Left lobe of liver (tissue), 2 donors: ENCODE measurements around the gene ATP1A4. TPM values are rescaled to one million over a fixed set of nuclear protein-coding genes. Genes with fewer than 3 reads are reported as not detected.
"Not testable (repeated sequence)": the region's sequence is repeated elsewhere in the genome, so short reads cannot be mapped to it uniquely, and the experiment has no call there.

Source experiments
- ATAC-seq: fragments of 200-7000 bp; cut with Tn5 transposase; one replicate; pipeline ENCODE4 v1.9.1; 2020; ENCODE audit warnings: mild to moderate bottlenecking, moderate library complexity
- DNase-seq: peaks from one replicate; pipeline ENCODE4 v3.0.0-alpha.2; 2020; ENCODE audit warnings: low spot score
- total RNA-seq: library from RNA; stranded (reverse); gene quantifications from one replicate; pipeline ENCODE4 v1.2.1, GENCODE V29; 2021
- donor health status: DM: no; HTN: no; CAD: no; lungs with moderate emphysema.
- donor health status: DM: no; HTN: yes; CAD: no.

The ATP1A4 gene
- total RNA-seq, 1 donor from 2014 or later: not detected

DNA sequence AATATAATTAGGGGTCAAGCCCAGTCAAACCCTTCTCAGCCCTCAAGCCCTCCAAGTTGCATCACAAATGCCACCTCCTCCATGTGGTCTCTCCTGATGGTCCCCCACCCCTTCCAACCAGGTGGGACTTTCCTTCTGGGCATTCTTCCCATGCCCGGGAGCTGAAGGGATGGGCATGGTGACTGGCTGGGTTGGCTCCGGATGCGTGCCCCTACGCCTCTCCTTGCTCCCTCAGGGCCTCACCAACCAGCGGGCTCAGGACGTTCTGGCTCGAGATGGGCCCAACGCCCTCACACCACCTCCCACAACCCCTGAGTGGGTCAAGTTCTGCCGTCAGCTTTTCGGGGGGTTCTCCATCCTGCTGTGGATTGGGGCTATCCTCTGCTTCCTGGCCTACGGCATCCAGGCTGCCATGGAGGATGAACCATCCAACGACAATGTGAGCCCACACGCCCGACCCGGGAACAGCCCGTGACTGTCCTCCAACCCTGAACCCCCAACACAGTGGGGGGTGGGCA lies 28.4 kb upstream of the ATP1A4 start:
- DNase-seq: no peak
- no peak for ATAC-seq

DNA sequence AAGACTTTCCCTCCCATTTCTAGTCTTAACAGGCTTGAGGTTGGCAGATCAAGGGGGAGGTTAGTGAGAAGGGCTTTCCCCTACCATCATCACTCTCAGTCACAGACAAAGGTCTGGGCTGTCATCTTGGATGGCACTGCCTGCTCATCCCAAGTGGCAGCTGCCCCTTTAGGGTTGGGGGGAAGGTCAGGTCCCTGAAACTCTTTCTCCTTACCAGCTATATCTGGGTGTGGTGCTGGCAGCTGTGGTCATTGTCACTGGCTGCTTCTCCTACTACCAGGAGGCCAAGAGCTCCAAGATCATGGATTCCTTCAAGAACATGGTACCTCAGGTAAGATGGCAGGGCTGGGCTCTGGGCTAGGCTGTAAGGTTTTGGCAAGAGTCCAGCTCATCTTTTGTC lies 27.7 kb upstream of the ATP1A4 start:
- ATAC-seq: no peak
- DNase-seq: no peak

DNA sequence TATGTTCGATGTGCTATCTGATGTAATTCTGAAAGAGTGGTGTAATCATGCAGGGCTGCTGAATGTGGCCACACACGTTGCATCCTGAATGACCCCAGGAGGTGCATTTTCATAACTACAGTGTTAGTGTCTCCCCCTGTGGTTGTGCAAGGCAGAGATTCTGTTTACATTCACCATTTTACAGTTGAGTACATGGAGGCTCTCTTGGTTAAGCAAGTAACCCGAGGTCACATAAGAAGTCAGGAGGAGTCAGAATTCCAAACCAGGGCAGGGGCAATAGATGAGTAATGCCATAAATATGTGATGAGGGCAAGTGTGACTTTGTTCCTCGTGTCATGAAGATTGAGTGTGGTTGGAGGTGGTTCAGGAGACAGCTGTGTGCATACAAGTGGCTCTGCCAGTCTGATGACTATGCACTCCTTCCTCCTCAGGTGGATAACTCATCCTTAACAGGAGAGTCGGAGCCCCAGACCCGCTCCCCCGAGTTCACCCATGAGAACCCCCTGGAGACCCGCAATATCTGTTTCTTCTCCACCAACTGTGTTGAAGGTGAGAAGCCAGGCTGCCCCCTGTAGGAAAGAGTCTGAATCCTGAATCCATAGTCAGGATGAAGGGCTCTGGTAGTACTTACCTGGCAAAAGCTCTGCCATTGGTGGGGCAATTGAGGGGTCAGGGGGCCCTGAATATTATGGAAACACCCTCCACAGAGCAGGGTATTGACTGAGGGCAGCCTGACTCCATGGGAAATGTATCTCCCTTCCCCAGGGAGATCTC lies 26.5 kb upstream of the ATP1A4 start:
- DNase-seq: no peak
- ATAC-seq: no peak

DNA sequence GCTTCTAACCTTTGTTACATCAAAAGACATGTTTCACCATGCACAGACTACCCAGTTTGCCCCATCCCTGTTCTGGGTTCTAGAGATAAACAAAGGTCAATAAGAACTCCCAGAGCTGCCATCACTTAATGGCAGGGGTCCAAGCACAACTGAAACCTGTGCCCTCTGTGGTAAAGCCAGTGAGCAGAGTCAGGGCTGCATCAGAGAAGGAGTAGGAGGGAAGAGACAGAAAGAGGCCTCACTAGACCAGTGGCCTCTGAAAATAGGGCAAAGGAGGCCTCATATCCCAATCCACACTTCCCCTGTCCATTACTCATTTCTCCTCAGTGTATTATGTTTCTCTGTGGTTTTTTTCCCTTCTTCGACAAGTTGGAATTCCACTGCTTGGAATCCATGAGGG lies 25.7 kb upstream of the ATP1A4 start:
- DNase-seq (no peak), ATAC-seq (no peak)

- not testable (repeated sequence) for ATAC-seq, DNase-seq
These were observed 25.1 kb upstream of the ATP1A4 start for GRCh38 chr1:160126342-160126741.

- DNase-seq (no peak), ATAC-seq (no peak)
These were observed 24.0 kb upstream of the ATP1A4 start for GRCh38 chr1:160127381-160127780.

DNA sequence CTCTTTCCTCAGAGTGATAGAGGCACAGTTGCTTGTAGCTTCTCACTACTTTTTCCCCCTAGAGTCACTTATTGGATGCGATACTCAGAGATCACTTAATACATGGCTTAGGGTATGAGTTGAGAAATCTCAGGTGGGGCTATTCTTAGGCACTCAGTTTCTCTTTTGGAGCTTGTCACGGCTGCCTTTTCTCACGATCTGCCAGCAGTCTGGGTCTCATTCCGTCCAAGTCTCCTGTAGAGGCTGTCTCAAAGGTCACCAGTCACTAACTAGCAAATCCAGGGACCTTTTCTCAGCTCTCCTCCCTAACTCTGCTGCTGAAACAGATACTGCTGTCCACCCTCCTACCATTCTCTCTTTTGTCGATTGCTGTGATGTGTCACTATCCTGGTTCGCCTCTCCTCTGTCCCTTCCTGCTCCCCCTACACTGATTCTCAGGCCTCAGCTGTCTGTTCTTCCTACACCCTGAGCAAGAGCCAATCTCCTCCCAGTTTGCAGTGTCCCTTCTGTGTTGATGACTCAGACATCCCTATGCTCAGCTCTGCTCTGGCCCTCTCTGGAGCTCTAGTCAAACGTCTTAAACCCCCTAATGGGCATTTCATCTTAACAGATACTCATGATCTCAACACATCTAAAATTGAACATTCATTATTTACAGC lies 23.4 kb upstream of the ATP1A4 start:
- ATAC-seq (no peak), DNase-seq (no peak)

- DNase-seq: no peak
- no peak for ATAC-seq
These were observed 22.8 kb upstream of the ATP1A4 start for GRCh38 chr1:160128636-160129035.

GRCh38 chr1:160129046-160129445 lies 22.4 kb upstream of the ATP1A4 start:
- DNase-seq: no peak
- ATAC-seq: no peak

- ATAC-seq: no peak
These were observed 21.8 kb upstream of the ATP1A4 start for GRCh38 chr1:160129558-160129957.

GRCh38 chr1:160129966-160130365 lies 21.4 kb upstream of the ATP1A4 start:
- no peak for ATAC-seq
- DNase-seq: no peak

More at GRCh38 chr1:160129558-160129957, 21.8 kb upstream of the ATP1A4 start:
- no peak for DNase-seq

- no peak for ATAC-seq
- no peak for DNase-seq
These were observed 20.9 kb upstream of the ATP1A4 start for GRCh38 chr1:160130486-160130885.

GRCh38 chr1:160130939-160131338 lies 20.5 kb upstream of the ATP1A4 start:
- DNase-seq (no peak), ATAC-seq (no peak)

DNA sequence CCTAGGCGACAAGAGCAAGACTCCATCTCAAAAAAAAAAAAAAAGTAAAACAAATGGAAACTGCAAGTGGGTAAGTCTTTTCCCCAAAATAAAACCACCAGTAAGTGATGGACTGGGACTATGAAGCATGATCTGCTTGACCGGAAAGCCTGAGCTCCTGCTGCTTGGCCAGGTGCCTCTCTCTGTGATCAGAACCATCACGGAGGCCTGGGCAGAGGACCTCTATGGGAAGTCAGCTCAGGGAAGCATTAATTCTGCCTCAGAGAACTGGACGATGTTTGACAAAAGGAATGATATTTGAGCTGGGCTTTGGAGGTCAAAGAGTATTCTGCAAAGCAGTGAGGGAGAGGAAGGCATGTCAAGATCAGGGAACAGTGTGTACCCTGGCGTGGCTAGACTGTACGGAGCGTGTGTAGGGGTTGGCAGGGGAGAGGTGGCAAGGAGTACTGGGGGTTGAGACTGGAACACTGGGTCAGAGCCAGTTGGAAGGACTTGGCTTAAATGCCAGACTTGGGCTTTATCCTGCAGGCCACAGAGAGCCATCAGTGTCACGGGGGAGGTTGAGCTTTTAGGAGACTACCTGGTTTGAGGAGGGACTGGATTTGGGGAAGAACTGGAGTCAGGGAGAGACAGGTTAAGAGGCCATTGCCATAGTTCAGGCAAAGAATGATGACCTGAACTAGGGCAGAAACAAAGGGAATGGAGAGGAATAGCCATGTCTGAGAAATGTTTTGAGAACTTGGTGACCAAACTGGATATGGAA lies 19.4 kb upstream of the ATP1A4 start:
- no peak for DNase-seq

DNA sequence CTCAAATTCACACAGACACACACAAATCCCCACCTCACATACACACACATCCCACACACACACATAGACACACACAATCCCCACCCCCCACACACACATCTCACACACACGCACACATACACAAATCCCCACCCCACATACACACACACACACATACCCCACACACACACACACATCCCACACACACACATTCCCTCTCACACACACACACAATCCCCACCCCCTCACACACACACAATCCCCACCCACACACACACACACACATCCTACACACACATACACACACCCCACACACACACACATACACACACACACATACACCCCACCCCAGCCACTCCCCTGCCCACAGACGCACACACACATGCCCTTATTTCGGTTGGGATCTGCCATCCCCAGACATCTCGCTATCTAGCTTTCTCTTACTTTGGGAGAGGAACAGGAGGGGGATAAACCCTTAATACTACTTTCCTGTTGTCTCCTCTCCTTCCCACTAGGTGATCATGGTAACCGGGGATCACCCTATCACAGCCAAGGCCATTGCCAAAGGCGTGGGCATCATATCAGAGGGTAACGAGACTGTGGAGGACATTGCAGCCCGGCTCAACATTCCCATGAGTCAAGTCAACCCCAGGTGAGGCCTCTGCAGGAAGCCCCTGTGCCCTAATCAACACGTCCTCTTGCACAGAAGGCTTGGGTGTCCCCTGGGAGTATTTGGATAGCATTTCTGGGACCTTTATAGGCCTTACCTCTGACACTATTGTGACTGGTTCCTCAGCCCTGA lies 17.2 kb upstream of the ATP1A4 start:
- DNase-seq (no peak), ATAC-seq (no peak)

More for the DNA sequence above, 19.4 kb upstream of the ATP1A4 start:
- ATAC-seq: peak; percentile 73

GRCh38 chr1:160134791-160135572 lies 16.4 kb upstream of the ATP1A4 start:
- no peak for ATAC-seq
- DNase-seq: no peak

- ATAC-seq (no peak), DNase-seq (no peak)
These were observed 15.1 kb upstream of the ATP1A4 start for GRCh38 chr1:160136121-160136925.

- no peak for ATAC-seq
- DNase-seq: no peak
These were observed 14.5 kb upstream of the ATP1A4 start for GRCh38 chr1:160136926-160137200.

DNA sequence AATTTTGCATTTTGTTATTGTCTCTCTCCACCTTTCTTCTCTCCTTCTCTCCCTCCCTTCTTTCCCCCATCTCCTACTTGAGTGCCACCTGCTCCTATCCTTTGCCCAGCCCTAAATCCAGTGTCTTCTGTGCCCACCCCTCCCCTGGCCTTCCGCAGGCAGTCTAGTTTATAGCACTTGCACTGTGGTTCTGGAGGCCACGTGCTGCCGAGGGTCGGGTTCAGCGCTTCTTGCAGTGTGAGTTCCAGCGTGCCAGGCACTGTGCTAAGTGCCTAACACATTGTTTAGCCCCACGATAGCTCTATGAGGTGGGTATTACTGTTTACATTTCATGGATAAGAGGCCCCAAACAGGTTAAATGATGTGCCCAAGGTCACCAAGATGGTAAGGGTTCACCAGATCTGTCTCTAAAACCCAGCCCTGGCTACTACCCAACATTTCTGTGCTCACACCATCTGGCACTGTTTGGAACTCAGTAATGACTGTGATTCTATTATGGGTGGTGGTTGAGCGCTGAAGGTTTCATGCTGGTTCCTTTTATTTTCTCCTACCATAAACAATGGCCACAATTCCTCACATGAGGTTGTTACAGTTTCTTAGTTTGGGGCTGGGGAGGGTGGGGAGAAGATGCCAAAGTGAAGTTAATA lies 14.1 kb upstream of the ATP1A4 start:
- ATAC-seq (no peak), DNase-seq (no peak)
